Large intestine (tissue), 3 donors: ENCODE data around the gene NFIX. TPM values are rescaled to one million over a fixed set of nuclear protein-coding genes. Genes with fewer than 3 reads are reported as not detected.
A peak's percentile ranks its signal among the peaks of the same experiment; 100 is the strongest.

Source experiments
- DNase-seq, 2 donors: peaks; one replicate each; pipeline versions ENCODE4 v3.0.0 to v3.0.0-alpha.2; 2013
- H3K27ac ChIP-seq: one replicate; pipeline ENCODE4 v1.5.1; 2013; ENCODE audit warnings: low read length
- H3K27me3 ChIP-seq: 2 replicates; pipeline ENCODE4 v1.6.1; 2013; ENCODE audit warnings: low read length; ENCODE audit not compliant: control insufficient read depth, insufficient read depth
- H3K36me3 ChIP-seq: 2 replicates; pipeline ENCODE4 v1.6.1; 2013; ENCODE audit warnings: low read length; ENCODE audit not compliant: control insufficient read depth, insufficient read depth
- H3K4me1 ChIP-seq: one replicate; pipeline ENCODE4 v1.6.1; 2013; ENCODE audit warnings: low read length; ENCODE audit not compliant: control insufficient read depth, insufficient read depth
- H3K4me3 ChIP-seq: one replicate; pipeline ENCODE4 v1.5.1; 2013; ENCODE audit warnings: low read length
- H3K9me3 ChIP-seq: one replicate; pipeline ENCODE4 v1.6.1; 2013; ENCODE audit warnings: mild to moderate bottlenecking, low read depth, low read length, moderate library complexity; ENCODE audit not compliant: control insufficient read depth
- WGBS: methylation state at CpG from one replicate; pipeline ENCODE4 v1.1.5; 2013; ENCODE audit warnings: low lambda C conversion rate; ENCODE audit not compliant: insufficient coverage; 5-methylcytosine and 5-hydroxymethylcytosine counted together
- polyA plus RNA-seq: library from polyadenylated mRNA; unstranded; fragments of 120-200 nt; gene quantifications from one replicate; pipeline ENCODE4 v1.2.1, GENCODE V29; 2013

Gene NFIX
- polyA plus RNA-seq, 1 donor = 20.2 TPM

DNA sequence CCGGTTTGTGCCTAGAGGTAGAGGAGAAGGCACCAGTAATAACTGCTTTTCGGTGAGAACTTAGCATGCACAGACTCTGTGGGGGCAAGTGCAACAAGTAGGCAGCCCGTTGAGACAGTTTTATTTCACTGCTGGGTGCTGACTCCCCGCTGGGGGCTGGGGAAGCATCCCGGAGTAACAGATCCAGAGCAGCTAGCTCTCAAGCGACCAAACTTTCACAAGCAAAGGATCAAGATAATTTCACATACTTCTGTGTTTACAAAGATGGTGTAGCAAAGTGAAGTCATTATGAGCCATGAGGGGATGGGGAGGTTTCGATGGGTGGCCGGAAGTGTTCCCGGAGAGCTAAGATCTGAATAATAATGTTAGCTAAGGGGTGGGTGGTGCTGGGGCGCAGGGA lies 125.5 kb downstream of the NFIX start:
- WGBS = no CpG with 5 or more reads among the region's 10 CpGs
- Histone ChIP-seq H3K27ac (no peak overlapping the region), H3K36me3 (peaks cover 7% of the 10 kb centered on the region), H3K4me1 (peaks cover 20% of the 10 kb centered on the region), H3K9me3 (no peaks in the 10 kb centered on the region), H3K27me3 (no peaks in the 10 kb centered on the region), H3K4me3 (no peak overlapping the region)
- no peak for DNase-seq

DNA sequence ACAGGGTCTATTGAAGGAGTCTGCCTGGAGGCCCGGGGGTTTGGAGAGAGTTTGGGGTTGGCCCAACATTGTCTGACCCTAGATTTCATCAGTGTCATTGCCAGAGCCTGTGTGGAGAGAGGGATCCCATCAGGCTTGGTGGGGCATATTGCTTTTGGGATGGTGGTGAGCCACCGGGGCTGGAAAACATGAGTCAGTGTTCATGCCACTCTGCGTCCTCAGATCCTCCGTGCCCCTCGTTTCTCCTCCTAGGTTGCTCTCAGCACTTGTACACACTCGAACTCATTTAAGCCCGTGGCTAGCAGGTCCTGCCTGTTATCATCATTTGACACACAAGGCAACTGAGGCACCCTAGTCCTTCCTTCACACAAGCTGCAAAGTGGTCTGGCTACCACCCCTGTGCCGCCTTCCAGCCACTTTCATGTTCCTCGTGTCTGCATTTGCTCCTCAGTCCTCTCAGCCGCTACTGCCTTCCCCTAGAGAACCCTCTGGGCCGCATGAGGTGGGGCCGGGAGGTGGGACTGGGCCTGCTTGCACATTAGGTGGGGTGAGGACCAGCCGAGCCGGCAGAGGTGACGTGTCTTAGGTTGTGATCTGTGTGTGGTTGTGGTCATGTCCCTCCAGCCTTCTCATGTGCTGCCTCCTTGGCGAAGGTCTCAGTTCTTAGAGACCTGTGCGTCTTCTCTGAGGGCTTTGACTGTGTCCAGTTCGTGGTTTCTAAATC lies 126.4 kb downstream of the NFIX start:
- WGBS = no CpG with 5 or more reads among the region's 18 CpGs
- Histone ChIP-seq H3K27ac (no peak overlapping the region), H3K4me1 (peaks cover 17% of the 10 kb centered on the region), H3K36me3 (peaks cover 10% of the 10 kb centered on the region), H3K27me3 (no peaks in the 10 kb centered on the region), H3K4me3 (no peak overlapping the region), H3K9me3 (no peaks in the 10 kb centered on the region)
- no peak for DNase-seq

GRCh38 chr19:13122275-13122878 lies 127.1 kb downstream of the NFIX start:
- WGBS = 80% methylated on average over 1 of the region's 13 CpGs
- Histone ChIP-seq H3K27me3 (no peaks in the 10 kb centered on the region), H3K4me1 (peaks cover 17% of the 10 kb centered on the region), H3K9me3 (no peaks in the 10 kb centered on the region), H3K36me3 (peaks cover 10% of the 10 kb centered on the region), H3K4me3 (no peak overlapping the region), H3K27ac (no peak overlapping the region)
- DNase-seq = peak in 1 of 2 donors; percentile 43

GRCh38 chr19:13122980-13123957 lies 128.0 kb downstream of the NFIX start:
- peaks cover 17% of the 10 kb centered on the region for H3K4me1 ChIP-seq
- no peak overlapping the region for H3K27ac ChIP-seq
- H3K27me3 ChIP-seq = no peaks in the 10 kb centered on the region
- DNase-seq = no peak
- no peak overlapping the region for H3K4me3 ChIP-seq
- 89% methylated on average over 5 of the region's 20 CpGs for WGBS
- peaks cover 10% of the 10 kb centered on the region for H3K36me3 ChIP-seq
- no peaks in the 10 kb centered on the region for H3K9me3 ChIP-seq

DNA sequence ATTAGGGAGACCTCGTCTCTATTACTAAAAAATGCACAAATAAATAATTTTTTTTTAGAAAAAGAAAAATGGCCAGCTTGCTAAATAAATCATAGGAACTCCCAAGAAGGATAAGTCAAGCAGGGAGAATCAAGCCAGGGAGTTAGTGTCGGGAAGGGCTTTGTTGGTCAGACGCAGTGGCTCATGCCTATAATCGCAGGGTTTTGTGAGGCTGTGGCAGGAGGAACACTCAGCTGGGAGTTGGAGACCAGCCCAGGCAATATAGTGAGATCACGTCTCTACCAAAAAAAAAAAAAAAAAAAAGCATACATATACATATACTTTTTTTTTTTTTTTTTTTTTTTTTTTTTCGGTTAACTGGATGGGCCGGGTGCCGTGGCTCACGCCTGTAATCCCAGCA lies 131.8 kb downstream of the NFIX start:
- DNase-seq = no peak
- Histone ChIP-seq H3K36me3 (peaks cover 5% of the 10 kb centered on the region), H3K4me3 (no peak overlapping the region), H3K9me3 (no peaks in the 10 kb centered on the region), H3K27ac (no peak overlapping the region), H3K27me3 (no peaks in the 10 kb centered on the region), H3K4me1 (peaks cover 5% of the 10 kb centered on the region)
- WGBS = 86% methylated on average over 1 of the region's 9 CpGs

DNA sequence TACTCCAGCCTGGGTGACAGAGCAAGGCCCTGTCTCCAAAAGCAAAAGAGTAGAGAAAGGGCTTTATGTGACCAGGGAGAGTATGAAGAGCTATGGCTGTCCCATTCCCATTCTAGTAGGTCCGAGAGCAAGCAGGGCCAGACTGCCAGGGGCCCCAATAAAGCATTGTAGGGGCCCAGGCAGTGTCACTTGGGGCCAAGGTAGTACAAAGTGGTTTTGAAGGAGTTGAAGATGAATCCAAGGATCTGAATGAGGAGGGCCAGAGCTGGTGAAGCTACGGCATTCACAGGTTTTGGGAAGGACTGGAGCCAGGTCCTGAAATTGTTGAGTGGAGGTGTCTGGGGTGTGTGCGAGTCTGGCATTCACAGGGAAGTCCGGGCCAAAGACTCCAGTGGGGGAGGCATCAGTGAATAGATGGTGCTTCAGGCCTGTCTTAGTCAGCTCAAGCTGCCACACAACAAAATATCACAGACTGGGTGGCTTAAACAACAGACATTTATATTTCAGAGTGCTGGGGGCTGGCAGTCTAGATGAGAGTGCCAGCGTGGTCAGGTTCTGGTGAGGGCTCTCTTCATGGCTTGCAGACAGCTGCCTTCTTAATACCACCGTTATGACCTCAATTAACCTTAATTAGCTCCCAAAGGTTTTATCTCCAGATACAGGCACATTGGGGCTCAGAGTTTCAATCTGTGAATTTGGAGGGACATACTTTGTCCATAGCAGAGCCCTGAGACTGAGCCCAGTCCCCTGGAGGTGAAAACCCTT lies 132.7 kb downstream of the NFIX start:
- Histone ChIP-seq H3K9me3 (no peaks in the 10 kb centered on the region), H3K4me3 (no peak overlapping the region), H3K4me1 (no peaks in the 10 kb centered on the region), H3K36me3 (peaks cover 5% of the 10 kb centered on the region), H3K27ac (no peak overlapping the region), H3K27me3 (no peaks in the 10 kb centered on the region)
- no peak for DNase-seq
- no CpG with 5 or more reads among the region's 6 CpGs for WGBS

- Histone ChIP-seq H3K36me3 (peaks cover 5% of the 10 kb centered on the region), H3K4me1 (no peaks in the 10 kb centered on the region), H3K27ac (no peak overlapping the region), H3K27me3 (no peaks in the 10 kb centered on the region), H3K9me3 (no peaks in the 10 kb centered on the region), H3K4me3 (no peak overlapping the region)
- no CpG with 5 or more reads among the region's 1 CpG for WGBS
- DNase-seq = no peak
Measured at GRCh38 chr19:13128583-13128982, 133.3 kb downstream of the NFIX start.

GRCh38 chr19:13129384-13129783 lies 134.1 kb downstream of the NFIX start:
- H3K4me3 ChIP-seq = no peak overlapping the region
- H3K27ac ChIP-seq = no peak overlapping the region
- DNase-seq = no peak
- no CpG with 5 or more reads among the region's 9 CpGs for WGBS
- no peaks in the 10 kb centered on the region for H3K27me3 ChIP-seq
- H3K4me1 ChIP-seq = no peaks in the 10 kb centered on the region
- no peaks in the 10 kb centered on the region for H3K9me3 ChIP-seq
- H3K36me3 ChIP-seq = peaks cover 5% of the 10 kb centered on the region

- Histone ChIP-seq H3K27ac (no peak overlapping the region), H3K9me3 (no peaks in the 10 kb centered on the region), H3K36me3 (peaks cover 10% of the 10 kb centered on the region), H3K4me3 (no peak overlapping the region), H3K4me1 (no peaks in the 10 kb centered on the region), H3K27me3 (no peaks in the 10 kb centered on the region)
- WGBS = no CpG with 5 or more reads among the region's 3 CpGs
- peak; percentile 17 to 38 for DNase-seq
Measured at GRCh38 chr19:13130886-13131490, 135.7 kb downstream of the NFIX start.
